Osteoblast (primary cell): ENCODE data around the gene ACOT7. TPM values are rescaled to one million over a fixed set of nuclear protein-coding genes. Genes with fewer than 3 reads are reported as not detected.

Source experiments
- DNase-seq: peaks from one replicate; pipeline ENCODE4 v3.0.0; 2011; ENCODE audit warnings: low spot score, mixed read lengths; ENCODE audit not compliant: insufficient read length; ENCODE audit errors: missing footprints
- H2AFZ ChIP-seq: 2 replicates; pipeline ENCODE4 v1.6.0; 2011; ENCODE audit warnings: mild to moderate bottlenecking, low read length
- H3K27ac ChIP-seq: 2 replicates; pipeline ENCODE4 v1.5.1; 2011; ENCODE audit warnings: mild to moderate bottlenecking, low read depth, low read length, moderate library complexity
- H3K27me3 ChIP-seq: 2 replicates; pipeline ENCODE4 v1.6.0; 2012; ENCODE audit warnings: mild to moderate bottlenecking, control low read depth, inconsistent platforms, low read length, moderate library complexity; ENCODE audit not compliant: insufficient read depth
- H3K36me3 ChIP-seq: 2 replicates; pipeline ENCODE4 v1.5.1; 2011; ENCODE audit warnings: mild to moderate bottlenecking, low read length, control low read depth, moderate library complexity; ENCODE audit not compliant: insufficient read depth
- H3K4me1 ChIP-seq: 2 replicates; pipeline ENCODE4 v1.5.1; 2011; ENCODE audit warnings: mild to moderate bottlenecking, low read length, control low read depth, moderate library complexity; ENCODE audit not compliant: insufficient read depth
- H3K4me2 ChIP-seq: 2 replicates; pipeline ENCODE4 v1.6.0; 2011; ENCODE audit warnings: mild to moderate bottlenecking, low read length; ENCODE audit not compliant: insufficient read depth
- H3K4me3 ChIP-seq: fragments of 200-600 bp; sonication (generic); 3 replicates; pipeline ENCODE4 v1.5.1; 2012; ENCODE audit warnings: mild to moderate bottlenecking, low read length, inconsistent platforms; ENCODE audit not compliant: insufficient read depth
- H3K79me2 ChIP-seq: 2 replicates; pipeline ENCODE4 v1.6.0; 2012; ENCODE audit warnings: mild to moderate bottlenecking, low read length, control low read depth, inconsistent platforms; ENCODE audit not compliant: insufficient read depth
- H3K9me3 ChIP-seq: 2 replicates; pipeline ENCODE4 v1.5.1; 2011; ENCODE audit warnings: low read depth, low read length, control low read depth
- H4K20me1 ChIP-seq: 2 replicates; pipeline ENCODE4 v1.6.0; 2012; ENCODE audit warnings: mild to moderate bottlenecking, low read length, control low read depth; ENCODE audit not compliant: insufficient read depth
- CTCF ChIP-seq: IDR thresholded peaks from 2 replicates; pipeline ENCODE4 v1.5.1; 2011; ENCODE audit warnings: mild to moderate bottlenecking, low read depth, low read length, moderate library complexity; ENCODE audit errors: extremely low read depth
- total RNA-seq: library from RNA; depleted of rRNA; stranded (reverse); fragments of >200 nt; gene quantifications from 2 replicates; pipeline ENCODE4 v1.2.3, GENCODE V29; 2012

Gene ACOT7
- total RNA-seq, 1 donor, result 10.9 TPM

GRCh38 chr1:6263716-6264115 is 129.9 kb downstream of the ACOT7 start:
- Histone ChIP-seq H3K79me2 (no peaks in the 10 kb centered on the region), H3K4me3 (no peak overlapping the region), H3K4me1 (no peaks in the 10 kb centered on the region), H3K9me3 (no peaks in the 10 kb centered on the region), H4K20me1 (peaks cover 10% of the 10 kb centered on the region), H3K27ac (no peak overlapping the region), H3K36me3 (no peaks in the 10 kb centered on the region), H2AFZ (no peak overlapping the region), H3K4me2 (no peak overlapping the region), H3K27me3 (no peaks in the 10 kb centered on the region)
- TF ChIP-seq CTCF, result no peak
- no peak for DNase-seq

GRCh38 chr1:6262555-6263420 is 130.8 kb downstream of the ACOT7 start:
- Histone ChIP-seq H3K4me1 (no peaks in the 10 kb centered on the region), H3K4me2 (no peak overlapping the region), H3K36me3 (no peaks in the 10 kb centered on the region), H3K4me3 (no peak overlapping the region), H3K9me3 (no peaks in the 10 kb centered on the region), H4K20me1 (peaks cover 12% of the 10 kb centered on the region), H3K27me3 (no peaks in the 10 kb centered on the region), H3K27ac (no peak overlapping the region), H3K79me2 (no peaks in the 10 kb centered on the region), H2AFZ (no peak overlapping the region)
- TF ChIP-seq CTCF, result no peak
- DNase-seq, result no peak

- H3K27ac ChIP-seq, result no peak overlapping the region
- peak overlapping the region; percentile 66 for H3K4me3 ChIP-seq
- H3K4me2 ChIP-seq, result peak overlapping the region; percentile 71
- peaks cover 18% of the 10 kb centered on the region for H4K20me1 ChIP-seq
- H3K27me3 ChIP-seq, result no peaks in the 10 kb centered on the region
- TF ChIP-seq CTCF, result no peak
- H2AFZ ChIP-seq, result no peak overlapping the region
- no peaks in the 10 kb centered on the region for H3K36me3 ChIP-seq
- no peak for DNase-seq
- no peaks in the 10 kb centered on the region for H3K9me3 ChIP-seq
- no peaks in the 10 kb centered on the region for H3K79me2 ChIP-seq
- H3K4me1 ChIP-seq, result no peaks in the 10 kb centered on the region
Measured at GRCh38 chr1:6261615-6261995, 132.0 kb downstream of the ACOT7 start.

GRCh38 chr1:6260961-6261614 is 132.5 kb downstream of the ACOT7 start, which contains the start of gene GPR153:
Gene GPR153, minus strand, starts transcription at chr1:6261098. Its CDS starts 6,193 bp downstream, at chr1:6254905.
- Histone ChIP-seq H3K36me3 (no peaks in the 10 kb centered on the region), H3K4me2 (peak within 1 kb of the TSS; percentile 71), H2AFZ (peak within 1 kb of the TSS; percentile 29), H3K9me3 (no peaks in the 10 kb centered on the region), H4K20me1 (peaks cover 18% of the 10 kb centered on the region), H3K27ac (no peak within 1 kb of the TSS), H3K4me1 (no peaks in the 10 kb centered on the region), H3K4me3 (peak within 1 kb of the TSS; percentile 70), H3K79me2 (no peaks in the 10 kb centered on the region), H3K27me3 (no peaks in the 10 kb centered on the region)
- peak; percentile 97 for DNase-seq
- TF ChIP-seq CTCF, result no peak
